ENCODE data around the gene PCSK1. TPM values are rescaled to one million over a fixed set of nuclear protein-coding genes. Genes with fewer than 3 reads are reported as not detected.

PCSK1 gene
- polyA plus RNA-seq (2012; ENCODE audit: insufficient read length, low read depth) = 23.3 TPM

DNA sequence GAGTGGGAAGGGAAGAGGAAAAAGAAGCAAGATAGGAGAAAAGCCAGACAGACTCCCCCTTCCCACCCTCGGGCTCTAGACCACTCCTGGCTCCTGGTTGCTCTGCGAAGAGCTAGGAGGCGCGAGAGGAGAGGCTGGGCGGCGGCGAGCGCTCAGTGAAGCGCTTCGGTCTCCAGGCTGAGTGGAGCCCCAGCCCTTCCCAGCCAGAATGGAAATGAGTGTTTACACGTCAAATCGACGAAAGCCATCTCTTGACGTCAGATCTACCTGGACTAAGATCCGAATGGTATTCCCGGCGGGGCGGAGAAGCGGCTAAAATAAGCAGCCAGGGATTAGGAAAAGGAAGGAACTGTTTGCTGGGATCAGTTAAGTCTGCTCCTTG, at the start of gene PCSK1:
PCSK1 (minus strand) TSS at position 183 of the 382 bp plus-strand sequence. CDS start 206 bp downstream, outside the sequence.
- TF ChIP-seq FOXP2 (optimal IDR thresholded peaks at IDR 0.05; ENCODE audit: borderline replicate concordance, extremely low read depth, extremely low read length, insufficient read depth) = no peak
- TF ChIP-seq, protein P1, sequence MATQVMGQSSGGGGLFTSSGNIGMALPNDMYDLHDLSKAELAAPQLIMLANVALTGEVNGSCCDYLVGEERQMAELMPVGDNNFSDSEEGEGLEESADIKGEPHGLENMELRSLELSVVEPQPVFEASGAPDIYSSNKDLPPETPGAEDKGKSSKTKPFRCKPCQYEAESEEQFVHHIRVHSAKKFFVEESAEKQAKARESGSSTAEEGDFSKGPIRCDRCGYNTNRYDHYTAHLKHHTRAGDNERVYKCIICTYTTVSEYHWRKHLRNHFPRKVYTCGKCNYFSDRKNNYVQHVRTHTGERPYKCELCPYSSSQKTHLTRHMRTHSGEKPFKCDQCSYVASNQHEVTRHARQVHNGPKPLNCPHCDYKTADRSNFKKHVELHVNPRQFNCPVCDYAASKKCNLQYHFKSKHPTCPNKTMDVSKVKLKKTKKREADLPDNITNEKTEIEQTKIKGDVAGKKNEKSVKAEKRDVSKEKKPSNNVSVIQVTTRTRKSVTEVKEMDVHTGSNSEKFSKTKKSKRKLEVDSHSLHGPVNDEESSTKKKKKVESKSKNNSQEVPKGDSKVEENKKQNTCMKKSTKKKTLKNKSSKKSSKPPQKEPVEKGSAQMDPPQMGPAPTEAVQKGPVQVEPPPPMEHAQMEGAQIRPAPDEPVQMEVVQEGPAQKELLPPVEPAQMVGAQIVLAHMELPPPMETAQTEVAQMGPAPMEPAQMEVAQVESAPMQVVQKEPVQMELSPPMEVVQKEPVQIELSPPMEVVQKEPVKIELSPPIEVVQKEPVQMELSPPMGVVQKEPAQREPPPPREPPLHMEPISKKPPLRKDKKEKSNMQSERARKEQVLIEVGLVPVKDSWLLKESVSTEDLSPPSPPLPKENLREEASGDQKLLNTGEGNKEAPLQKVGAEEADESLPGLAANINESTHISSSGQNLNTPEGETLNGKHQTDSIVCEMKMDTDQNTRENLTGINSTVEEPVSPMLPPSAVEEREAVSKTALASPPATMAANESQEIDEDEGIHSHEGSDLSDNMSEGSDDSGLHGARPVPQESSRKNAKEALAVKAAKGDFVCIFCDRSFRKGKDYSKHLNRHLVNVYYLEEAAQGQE (IDR thresholded peaks at IDR 0.05; ENCODE audit: insufficient read depth in 1 of 2, low read depth in 2 of 2, low read length in 2 of 2) = 0 out of 4 replicates have a peak, but pooled peaks of 1 of the 2 experiments have one; percentile 25
- TF ChIP-seq SIN3A (IDR thresholded peaks at IDR 0.05; ENCODE audit: borderline replicate concordance, insufficient read depth, low read length) = no peak
- TF ChIP-seq POLR2AphosphoS5 (IDR thresholded peaks at IDR 0.05; ENCODE audit: low read depth, low read length) = no peak
- TF ChIP-seq TAF1 (IDR thresholded peaks at IDR 0.05; ENCODE audit: borderline replicate concordance, insufficient read depth, low read length) = no peak

DNA sequence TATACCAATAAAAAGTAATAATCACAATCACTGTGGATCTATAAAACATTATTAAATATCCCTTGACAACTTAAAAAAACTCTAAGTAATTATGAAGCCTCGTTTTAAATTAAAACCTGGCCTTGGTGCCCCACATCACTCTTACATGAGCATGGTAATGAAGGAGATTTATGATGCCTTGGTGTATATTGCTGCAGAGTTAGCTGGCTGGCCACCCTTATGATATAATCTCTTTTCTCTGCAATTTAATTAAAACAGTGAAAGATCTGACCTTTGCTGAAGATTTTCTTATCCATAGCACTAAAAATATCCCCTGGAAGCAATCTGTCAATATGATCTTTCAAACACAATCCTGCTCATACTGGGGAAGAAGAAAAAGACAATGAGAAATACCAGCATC, 48.8 kb upstream of the PCSK1 start:
- no peak for TF ChIP-seq TAF1 (IDR thresholded peaks at IDR 0.05; ENCODE audit: borderline replicate concordance, insufficient read depth, low read length)
- no peak for TF ChIP-seq FOXP2 (optimal IDR thresholded peaks at IDR 0.05; ENCODE audit: borderline replicate concordance, extremely low read depth, extremely low read length, insufficient read depth)
- no peak for TF ChIP-seq POLR2AphosphoS5 (IDR thresholded peaks at IDR 0.05; ENCODE audit: low read depth, low read length)
- TF ChIP-seq, protein P1 (IDR thresholded peaks at IDR 0.05; ENCODE audit: insufficient read depth in 1 of 2, low read depth in 2 of 2, low read length in 2 of 2) = no peak
- TF ChIP-seq SIN3A (IDR thresholded peaks at IDR 0.05; ENCODE audit: borderline replicate concordance, insufficient read depth, low read length) = no peak

DNA sequence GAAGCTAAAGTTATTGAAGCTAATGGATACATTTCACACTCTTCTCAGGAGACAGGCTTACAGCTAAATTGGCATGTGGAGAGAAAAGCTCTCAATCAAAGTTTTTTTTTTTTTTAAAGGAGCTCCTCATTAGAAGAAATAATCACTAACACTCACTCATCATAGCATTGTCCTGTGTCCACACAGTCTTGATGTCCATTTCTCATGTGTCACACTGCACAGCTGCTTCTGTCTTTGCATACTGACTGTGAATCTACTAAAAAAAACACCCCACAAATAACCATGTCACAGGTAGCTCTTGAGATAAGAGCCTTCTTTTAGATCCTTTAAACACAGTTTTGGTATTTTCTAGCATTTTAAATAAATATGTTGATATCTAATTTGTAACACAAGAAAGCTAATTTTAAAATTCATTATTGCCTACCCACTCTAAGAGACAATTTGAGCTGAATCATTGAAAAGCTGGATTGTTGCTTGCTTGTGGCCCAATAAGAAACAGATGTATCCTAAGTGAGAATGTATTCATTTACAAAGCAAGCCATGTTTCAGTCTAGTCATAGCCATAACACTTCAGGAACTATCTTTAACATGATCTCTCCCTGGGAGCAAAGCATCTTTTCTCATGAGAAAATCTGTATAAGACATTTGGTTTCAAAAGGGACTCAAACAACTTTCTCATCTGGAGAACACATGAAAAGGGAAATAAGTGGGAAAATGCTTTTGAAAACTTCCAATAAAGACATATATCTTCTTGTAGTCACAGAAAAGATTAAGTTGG, 48.1 kb upstream of the PCSK1 start:
- TF ChIP-seq FOXP2 (optimal IDR thresholded peaks at IDR 0.05; ENCODE audit: borderline replicate concordance, extremely low read depth, extremely low read length, insufficient read depth) = no peak
- TF ChIP-seq, protein P1 (IDR thresholded peaks at IDR 0.05; ENCODE audit: insufficient read depth in 1 of 2, low read depth in 2 of 2, low read length in 2 of 2) = no peak
- no peak for TF ChIP-seq SIN3A (IDR thresholded peaks at IDR 0.05; ENCODE audit: borderline replicate concordance, insufficient read depth, low read length)
- TF ChIP-seq TAF1 (IDR thresholded peaks at IDR 0.05; ENCODE audit: borderline replicate concordance, insufficient read depth, low read length) = no peak
- no peak for TF ChIP-seq POLR2AphosphoS5 (IDR thresholded peaks at IDR 0.05; ENCODE audit: low read depth, low read length)

DNA sequence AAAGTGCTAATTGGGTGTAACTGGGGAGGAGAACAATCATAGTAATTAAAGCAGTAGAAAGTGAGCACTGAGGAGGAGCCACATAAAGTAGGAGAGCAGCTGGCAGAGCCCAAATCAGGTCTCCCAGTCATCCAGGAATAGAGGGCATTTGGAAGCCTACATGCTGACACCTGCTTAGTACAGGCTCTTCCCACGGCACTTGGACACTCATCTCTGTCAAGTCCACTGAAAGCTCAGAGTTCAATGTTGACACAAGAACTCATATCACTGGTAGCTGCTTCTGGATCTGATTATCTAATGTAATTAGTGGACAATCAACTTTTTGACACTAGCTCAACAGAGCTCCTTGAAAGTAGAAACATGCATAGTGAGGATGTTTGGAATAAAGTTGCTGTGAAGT, 45.9 kb upstream of the PCSK1 start:
- TF ChIP-seq POLR2AphosphoS5 (IDR thresholded peaks at IDR 0.05; ENCODE audit: low read depth, low read length) = no peak
- no peak for TF ChIP-seq SIN3A (IDR thresholded peaks at IDR 0.05; ENCODE audit: borderline replicate concordance, insufficient read depth, low read length)
- TF ChIP-seq, protein P1 (IDR thresholded peaks at IDR 0.05; ENCODE audit: insufficient read depth in 1 of 2, low read depth in 2 of 2, low read length in 2 of 2) = no peak
- no peak for TF ChIP-seq FOXP2 (optimal IDR thresholded peaks at IDR 0.05; ENCODE audit: borderline replicate concordance, extremely low read depth, extremely low read length, insufficient read depth)
- no peak for TF ChIP-seq TAF1 (IDR thresholded peaks at IDR 0.05; ENCODE audit: borderline replicate concordance, insufficient read depth, low read length)
